ENCODE measurements around the gene ARHGAP18. TPM values are rescaled to one million over a fixed set of nuclear protein-coding genes. Genes with fewer than 3 reads are reported as not detected.
A peak's percentile ranks its signal among the peaks of the same experiment; 100 is the strongest.

The ARHGAP18 gene
- total RNA-seq, 3 donors from 2014 or later, result 2.1 to 2.5 (median 2.3) TPM

DNA sequence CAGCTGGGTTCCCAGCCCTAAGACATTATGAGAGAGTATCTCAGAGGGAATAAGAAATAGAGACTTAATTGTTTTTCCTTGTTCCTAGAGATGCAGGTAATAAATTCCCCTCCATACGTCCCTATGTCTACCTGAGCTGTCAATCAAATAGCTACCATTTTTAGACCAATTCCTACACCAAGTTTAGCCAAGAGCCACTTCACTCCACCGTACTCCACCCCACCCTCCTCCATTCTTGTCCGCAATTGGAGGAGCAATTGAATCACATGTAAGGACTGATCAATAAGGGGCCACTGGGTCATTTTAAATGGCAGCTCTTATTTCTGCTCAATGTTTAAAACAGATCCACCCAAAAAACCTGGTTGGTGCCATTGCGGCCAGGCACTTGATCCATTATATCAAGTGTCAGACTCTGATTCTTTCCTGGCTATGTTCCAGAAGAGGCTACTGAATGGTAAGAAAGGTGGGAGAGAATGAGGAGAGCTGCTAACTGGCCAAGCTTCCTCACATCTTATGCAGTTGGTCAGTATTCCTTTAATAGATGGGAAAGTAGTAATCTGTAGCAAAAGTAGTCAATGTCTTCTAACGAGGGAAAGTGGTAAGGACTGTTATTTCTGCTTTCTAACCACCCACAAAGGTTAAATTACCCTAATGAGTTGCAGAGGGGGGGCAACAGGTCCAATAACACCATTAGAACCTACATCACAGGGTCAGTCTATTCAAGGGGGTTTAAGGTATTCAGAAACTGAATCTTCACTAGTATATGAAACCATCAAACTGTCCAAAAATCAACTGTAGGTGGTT is 34.1 kb downstream of the ARHGAP18 start:
- Mint-ChIP-seq H3K4me1 (ENCODE audit: low read depth) (peaks cover 35% of the 10 kb centered on the region), H3K36me3 (ENCODE audit: insufficient read depth) (no peaks in the 10 kb centered on the region), H3K4me3 (no peak overlapping the region), H3K9me3 (no peaks in the 10 kb centered on the region), H3K27me3 (ENCODE audit: low read depth) (no peaks in the 10 kb centered on the region)
- ATAC-seq, result no peak
- DNase-seq, result no peak

GRCh38 chr6:129673748-129674147 is 36.2 kb downstream of the ARHGAP18 start:
- H3K9me3 Mint-ChIP-seq, result no peaks in the 10 kb centered on the region
- H3K4me1 Mint-ChIP-seq (ENCODE audit: low read depth), result peaks cover 34% of the 10 kb centered on the region
- ATAC-seq, result no peak
- H3K4me3 Mint-ChIP-seq, result no peak overlapping the region
- no peak for DNase-seq
- no peaks in the 10 kb centered on the region for H3K27me3 Mint-ChIP-seq (ENCODE audit: low read depth)
- no peaks in the 10 kb centered on the region for H3K36me3 Mint-ChIP-seq (ENCODE audit: insufficient read depth)

DNA sequence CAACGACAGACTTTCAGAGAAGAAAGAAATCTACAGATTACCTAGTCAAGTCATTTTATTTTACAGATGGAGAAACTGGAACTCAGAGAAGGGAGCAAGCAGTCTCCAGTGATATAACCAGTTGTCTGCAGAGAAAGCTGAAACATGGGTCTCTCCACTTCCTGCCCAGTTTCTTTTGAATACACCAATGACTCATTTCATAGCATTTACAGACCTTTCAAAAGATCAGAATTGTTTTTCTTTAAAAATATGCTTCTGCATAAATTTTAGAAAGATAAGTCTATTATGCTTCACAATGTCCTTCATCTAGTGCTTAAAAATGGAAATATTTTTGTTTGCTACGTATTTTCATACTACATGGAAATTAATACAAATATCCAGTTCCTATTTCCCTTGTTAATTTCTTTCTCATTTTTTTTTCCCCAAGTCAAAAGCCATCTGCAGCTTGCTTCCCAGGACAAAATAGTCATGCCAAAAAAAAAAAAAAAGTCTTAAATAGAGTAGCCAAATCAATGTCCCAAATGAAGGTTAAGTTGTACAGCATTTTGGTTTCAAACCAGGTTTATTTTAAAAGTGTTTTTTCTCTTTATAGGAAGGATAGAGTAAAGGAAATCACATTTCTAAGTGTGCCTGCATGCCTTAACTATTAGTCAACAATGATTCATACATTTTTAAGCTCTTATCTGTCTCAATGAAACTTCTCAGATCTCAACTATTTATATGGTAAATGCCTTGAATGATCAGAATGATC is 36.9 kb downstream of the ARHGAP18 start:
- H3K4me3 Mint-ChIP-seq, result peak overlapping the region; percentile 77
- H3K4me1 Mint-ChIP-seq (ENCODE audit: low read depth), result peaks cover 30% of the 10 kb centered on the region
- peak; percentile 68 to 71 for ATAC-seq
- no peaks in the 10 kb centered on the region for H3K9me3 Mint-ChIP-seq
- DNase-seq, result no peak
- no peaks in the 10 kb centered on the region for H3K27me3 Mint-ChIP-seq (ENCODE audit: low read depth)
- H3K36me3 Mint-ChIP-seq (ENCODE audit: insufficient read depth), result no peaks in the 10 kb centered on the region

DNA sequence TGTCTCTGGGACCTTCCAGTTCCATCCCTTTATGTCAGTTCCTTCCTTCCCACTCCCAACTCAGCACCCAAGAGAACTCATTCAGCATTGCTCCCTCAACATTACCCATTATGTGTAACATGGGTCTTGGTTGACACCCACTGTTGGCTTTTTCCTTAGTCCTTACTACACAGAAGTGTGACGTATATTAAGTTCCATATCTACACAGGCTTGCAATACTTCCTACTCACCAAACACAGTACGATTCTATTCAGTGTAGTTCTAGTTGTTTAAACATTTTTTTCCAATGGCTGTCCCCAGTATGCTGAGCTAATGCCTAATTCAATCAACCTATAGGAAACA is 37.7 kb downstream of the ARHGAP18 start:
- H3K36me3 Mint-ChIP-seq (ENCODE audit: insufficient read depth), result no peaks in the 10 kb centered on the region
- H3K27me3 Mint-ChIP-seq (ENCODE audit: low read depth), result no peaks in the 10 kb centered on the region
- ATAC-seq, result peak; percentile 15 to 32
- peaks cover 25% of the 10 kb centered on the region for H3K4me1 Mint-ChIP-seq (ENCODE audit: low read depth)
- peak overlapping the region; percentile 77 for H3K4me3 Mint-ChIP-seq
- DNase-seq, result no peak
- H3K9me3 Mint-ChIP-seq, result no peaks in the 10 kb centered on the region

GRCh38 chr6:129671442-129672340 is 38.3 kb downstream of the ARHGAP18 start:
- DNase-seq (peak; percentile 60), ATAC-seq (peak; percentile 89 to 91)
- Mint-ChIP-seq H3K4me1 (ENCODE audit: low read depth) (peaks cover 25% of the 10 kb centered on the region), H3K9me3 (no peaks in the 10 kb centered on the region), H3K36me3 (ENCODE audit: insufficient read depth) (no peaks in the 10 kb centered on the region), H3K4me3 (peak overlapping the region; percentile 77), H3K27me3 (ENCODE audit: low read depth) (no peaks in the 10 kb centered on the region)

GRCh38 chr6:129670634-129671033 is 39.3 kb downstream of the ARHGAP18 start:
- no peak overlapping the region for H3K4me3 Mint-ChIP-seq
- DNase-seq, result no peak
- peaks cover 30% of the 10 kb centered on the region for H3K4me1 Mint-ChIP-seq (ENCODE audit: low read depth)
- H3K36me3 Mint-ChIP-seq (ENCODE audit: insufficient read depth), result no peaks in the 10 kb centered on the region
- no peaks in the 10 kb centered on the region for H3K27me3 Mint-ChIP-seq (ENCODE audit: low read depth)
- H3K9me3 Mint-ChIP-seq, result no peaks in the 10 kb centered on the region
- ATAC-seq, result no peak

- Mint-ChIP-seq H3K4me3 (no peak overlapping the region), H3K36me3 (ENCODE audit: insufficient read depth) (no peaks in the 10 kb centered on the region), H3K27me3 (ENCODE audit: low read depth) (no peaks in the 10 kb centered on the region), H3K9me3 (no peaks in the 10 kb centered on the region), H3K4me1 (ENCODE audit: low read depth) (peaks cover 20% of the 10 kb centered on the region)
- DNase-seq (no peak), ATAC-seq (no peak)
Observed at GRCh38 chr6:129667621-129668020, 42.4 kb downstream of the ARHGAP18 start.

- no peak overlapping the region for H3K4me3 Mint-ChIP-seq
- no peak for DNase-seq
- no peaks in the 10 kb centered on the region for H3K27me3 Mint-ChIP-seq (ENCODE audit: low read depth)
- ATAC-seq, result no peak
- peaks cover 17% of the 10 kb centered on the region for H3K4me1 Mint-ChIP-seq (ENCODE audit: low read depth)
- H3K36me3 Mint-ChIP-seq (ENCODE audit: insufficient read depth), result no peaks in the 10 kb centered on the region
- no peaks in the 10 kb centered on the region for H3K9me3 Mint-ChIP-seq
Observed at GRCh38 chr6:129667034-129667433, 42.9 kb downstream of the ARHGAP18 start.

GRCh38 chr6:129665555-129665954 is 44.4 kb downstream of the ARHGAP18 start:
- ATAC-seq (no peak), DNase-seq (no peak)
- no peak overlapping the region for H3K4me3 Mint-ChIP-seq
- peaks cover 8% of the 10 kb centered on the region for H3K4me1 Mint-ChIP-seq (ENCODE audit: low read depth)
- H3K36me3 Mint-ChIP-seq (ENCODE audit: insufficient read depth), result no peaks in the 10 kb centered on the region
- H3K9me3 Mint-ChIP-seq, result no peaks in the 10 kb centered on the region
- H3K27me3 Mint-ChIP-seq (ENCODE audit: low read depth), result no peaks in the 10 kb centered on the region

- H3K36me3 Mint-ChIP-seq (ENCODE audit: insufficient read depth), result peaks cover 3% of the 10 kb centered on the region
Observed at GRCh38 chr6:129663531-129663930, 46.4 kb downstream of the ARHGAP18 start.

GRCh38 chr6:129662980-129663431 is 47.0 kb downstream of the ARHGAP18 start:
- ATAC-seq, result peak in 1 of 2 donors; percentile 59
- Mint-ChIP-seq H3K4me3 (no peak overlapping the region), H3K36me3 (ENCODE audit: insufficient read depth) (peaks cover 3% of the 10 kb centered on the region)

More at GRCh38 chr6:129663531-129663930, 46.4 kb downstream of the ARHGAP18 start:
- Mint-ChIP-seq H3K4me3 (no peak overlapping the region), H3K4me1 (ENCODE audit: low read depth) (peaks cover 8% of the 10 kb centered on the region), H3K9me3 (no peaks in the 10 kb centered on the region), H3K27me3 (ENCODE audit: low read depth) (no peaks in the 10 kb centered on the region)
- DNase-seq (no peak), ATAC-seq (no peak)

GRCh38 chr6:129662406-129662766 is 47.6 kb downstream of the ARHGAP18 start:
- no peaks in the 10 kb centered on the region for H3K27me3 Mint-ChIP-seq (ENCODE audit: low read depth)
- no peak for ATAC-seq
- peaks cover 8% of the 10 kb centered on the region for H3K4me1 Mint-ChIP-seq (ENCODE audit: low read depth)
- H3K9me3 Mint-ChIP-seq, result no peaks in the 10 kb centered on the region
- H3K4me3 Mint-ChIP-seq, result no peak overlapping the region
- H3K36me3 Mint-ChIP-seq (ENCODE audit: insufficient read depth), result peaks cover 3% of the 10 kb centered on the region
- no peak for DNase-seq

More at GRCh38 chr6:129662980-129663431, 47.0 kb downstream of the ARHGAP18 start:
- no peaks in the 10 kb centered on the region for H3K9me3 Mint-ChIP-seq
- peaks cover 8% of the 10 kb centered on the region for H3K4me1 Mint-ChIP-seq (ENCODE audit: low read depth)
- no peaks in the 10 kb centered on the region for H3K27me3 Mint-ChIP-seq (ENCODE audit: low read depth)
- no peak for DNase-seq

DNA sequence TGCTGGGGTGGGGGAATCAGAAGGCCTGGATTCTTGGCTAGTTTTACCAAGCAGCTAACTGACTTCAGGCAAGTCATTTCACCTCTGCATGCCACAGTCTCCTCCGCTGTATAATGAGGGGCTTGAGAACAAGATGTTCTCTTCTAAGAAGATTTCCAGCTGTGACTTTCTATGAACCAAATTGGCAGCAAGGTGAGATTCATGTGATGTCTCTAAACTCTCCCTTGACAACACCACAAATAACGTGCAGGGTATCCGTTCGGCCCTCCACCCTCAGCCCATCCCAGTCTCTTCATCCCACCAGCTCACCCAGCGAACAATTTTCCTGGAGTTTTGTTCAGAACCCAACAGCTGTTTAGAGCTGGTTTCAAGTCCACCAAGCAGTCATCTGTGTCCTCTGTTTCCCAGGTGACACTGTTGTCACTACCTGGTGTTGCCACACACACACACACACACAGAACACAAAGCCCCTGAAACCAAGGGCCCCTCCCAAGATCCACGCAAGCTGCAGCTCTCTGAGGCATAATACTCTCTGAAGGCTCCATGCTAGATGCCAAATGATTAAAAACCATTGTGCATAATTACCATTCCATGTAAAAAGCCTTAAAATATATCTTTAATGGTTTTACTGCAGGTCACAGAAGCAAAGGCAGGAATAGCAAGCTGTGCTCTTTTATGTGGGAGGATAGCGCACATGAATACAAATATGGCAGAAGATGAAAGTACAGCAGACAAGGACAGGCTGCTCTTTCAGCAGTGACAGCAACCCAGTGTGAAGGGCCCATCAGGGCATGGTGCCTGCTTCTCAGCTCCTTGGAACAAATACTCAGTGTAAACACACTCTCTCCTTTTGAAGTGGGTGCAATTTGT is 48.2 kb downstream of the ARHGAP18 start:
- Mint-ChIP-seq H3K27me3 (ENCODE audit: low read depth) (no peaks in the 10 kb centered on the region), H3K4me3 (no peak overlapping the region), H3K9me3 (no peaks in the 10 kb centered on the region), H3K36me3 (ENCODE audit: insufficient read depth) (peaks cover 3% of the 10 kb centered on the region), H3K4me1 (ENCODE audit: low read depth) (peaks cover 8% of the 10 kb centered on the region)
- no peak for DNase-seq
- ATAC-seq, result no peak
